GM23338 (cell line): ENCODE data around the gene LIFR. TPM values are rescaled to one million over a fixed set of nuclear protein-coding genes. Genes with fewer than 3 reads are reported as not detected.

Experiments used
- ATAC-seq: fragments of 200-7000 bp; cut with Tn5 transposase; 3 replicates; pipeline ENCODE4 v1.9.1; 2020
- DNase-seq: peaks from one replicate; pipeline ENCODE4 v3.0.0-alpha.2; 2015; ENCODE audit warnings: low spot score
- H2AFZ ChIP-seq: fragments of 200-600 bp; sonication (generic); 2 replicates; pipeline ENCODE4 v1.8.0; 2016; ENCODE audit warnings: antibody characterized with exemption, mild to moderate bottlenecking, moderate library complexity
- H3F3A ChIP-seq: fragments of 200-600 bp; sonication (generic); replicated peaks from 2 replicates; pipeline ENCODE4 v1.8.0; 2017; ENCODE audit warnings: antibody characterized with exemption, mixed run types, low read depth
- H3K27ac ChIP-seq: fragments of 200-600 bp; sonication (generic); 2 replicates; pipeline ENCODE4 v1.6.1; 2016; ENCODE audit warnings: low read depth
- H3K27me3 ChIP-seq: fragments of 200-600 bp; sonication (generic); 2 replicates; pipeline ENCODE4 v1.8.0; 2016; ENCODE audit warnings: mild to moderate bottlenecking, mixed run types, moderate library complexity; ENCODE audit not compliant: insufficient read depth
- H3K36me3 ChIP-seq: fragments of 200-600 bp; sonication (generic); 2 replicates; pipeline ENCODE4 v1.8.0; 2016; ENCODE audit warnings: mild to moderate bottlenecking; ENCODE audit not compliant: insufficient read depth
- H3K4me1 ChIP-seq: fragments of 200-600 bp; sonication (generic); 2 replicates; pipeline ENCODE4 v1.8.0; 2016; ENCODE audit warnings: mild to moderate bottlenecking, moderate library complexity; ENCODE audit not compliant: insufficient read depth
- H3K4me2 ChIP-seq: fragments of 200-600 bp; sonication (generic); 2 replicates; pipeline ENCODE4 v1.7.1; 2017; ENCODE audit warnings: mixed run types
- H3K4me3 ChIP-seq: fragments of 200-600 bp; sonication (generic); 2 replicates; pipeline ENCODE4 v1.6.1; 2016; ENCODE audit warnings: mixed run types
- H3K79me2 ChIP-seq: fragments of 200-600 bp; sonication (generic); replicated peaks from 2 replicates; pipeline ENCODE4 v1.8.0; 2017; ENCODE audit warnings: mild to moderate bottlenecking; ENCODE audit not compliant: insufficient read depth
- H3K9me2 ChIP-seq: fragments of 200-600 bp; sonication (generic); 2 replicates; pipeline ENCODE4 v1.8.0; 2017; ENCODE audit not compliant: insufficient read depth
- H4K20me1 ChIP-seq: fragments of 200-600 bp; sonication (generic); replicated peaks from 2 replicates; pipeline ENCODE4 v1.8.0; 2017; ENCODE audit warnings: mild to moderate bottlenecking; ENCODE audit not compliant: insufficient read depth
- H3K27ac Mint-ChIP-seq: 2 replicates; pipeline ENCODE4 v1.8.0; 2020; ENCODE audit warnings: inconsistent platforms, mild to moderate bottlenecking, moderate library complexity, mixed read lengths
- H3K27me3 Mint-ChIP-seq: 3 replicates; pipeline ENCODE4 v1.8.0; 2022; ENCODE audit warnings: low read depth, mild to moderate bottlenecking, moderate library complexity, mixed read lengths, inconsistent platforms; ENCODE audit not compliant: insufficient read depth, poor library complexity
- H3K36me3 Mint-ChIP-seq: 3 replicates; pipeline ENCODE4 v1.8.0; 2021; ENCODE audit warnings: low read depth, mild to moderate bottlenecking, inconsistent platforms, moderate library complexity, mixed read lengths
- H3K4me1 Mint-ChIP-seq: 3 replicates; pipeline ENCODE4 v1.8.0; 2020; ENCODE audit warnings: mild to moderate bottlenecking, inconsistent platforms, mixed read lengths
- H3K4me3 Mint-ChIP-seq: 3 replicates; pipeline ENCODE4 v1.8.0; 2021; ENCODE audit warnings: moderate library complexity, mild to moderate bottlenecking, inconsistent platforms, mixed read lengths
- H3K9me3 Mint-ChIP-seq: 3 replicates; pipeline ENCODE4 v1.8.0; 2020; ENCODE audit warnings: moderate library complexity, mild to moderate bottlenecking, inconsistent platforms, mixed read lengths
- CREB1 ChIP-seq: fragments of 250-450 bp; sonication (Bioruptor Pico); IDR thresholded peaks from 2 replicates; pipeline ENCODE4 v1.5.0; 2020; ENCODE audit warnings: low read depth, mild to moderate bottlenecking, moderate library complexity
- EZH2 ChIP-seq: fragments of 200-600 bp; sonication (generic); IDR thresholded peaks from one replicate; pipeline ENCODE4 v1.8.0; 2017; ENCODE audit warnings: antibody characterized with exemption, mild to moderate bottlenecking, low read depth; ENCODE audit not compliant: unreplicated experiment
- NANOG ChIP-seq: IDR thresholded peaks from 2 replicates; pipeline ENCODE4 v1.6.1; 2016; ENCODE audit warnings: antibody characterized with exemption, borderline replicate concordance
- REST ChIP-seq: IDR thresholded peaks from one replicate; pipeline ENCODE4 v1.6.1; 2018; ENCODE audit warnings: antibody characterized with exemption; ENCODE audit not compliant: unreplicated experiment
- STAT1 ChIP-seq: IDR thresholded peaks from one replicate; pipeline ENCODE4 v1.6.1; 2016; ENCODE audit warnings: antibody characterized with exemption; ENCODE audit not compliant: unreplicated experiment
- ZNF114 ChIP-seq: fragments of 250-450 bp; sonication (Bioruptor Pico); IDR thresholded peaks from 2 replicates; pipeline ENCODE4 v1.5.0; 2020; ENCODE audit warnings: mild to moderate bottlenecking, moderate library complexity
- ZNF331 ChIP-seq: fragments of 250-450 bp; sonication (Bioruptor Pico); IDR thresholded peaks from 2 replicates; pipeline ENCODE4 v1.5.0; 2020; ENCODE audit warnings: low read depth, mild to moderate bottlenecking, moderate library complexity
- polyA plus RNA-seq: library from polyadenylated mRNA; unstranded; fragments of >200 nt; fragmentation: Nextera tagmentation; extraction: Ambion mirVana; gene quantifications from 2 replicates; pipeline ENCODE4 v1.2.1, GENCODE V29; 2016
- total RNA-seq: library from RNA; depleted of rRNA; stranded (reverse); fragments of >200 nt; shearing (Covaris generic); gene quantifications from 2 replicates; pipeline ENCODE4 v1.2.3, GENCODE V29; 2014

The LIFR gene
- total and polyA plus RNA-seq, 2 experiments from 2014 or later: 11.0 to 25.2 TPM

- TF ChIP-seq STAT1 (no peak), NANOG (no peak), REST (no peak), ZNF331 (CRISPR knock-in tag) (no peak), CREB1 (CRISPR knock-in tag) (no peak), ZNF114 (no peak)
These were observed 77.0 kb downstream of the LIFR start (continued) for GRCh38 chr5:38479315-38479904.

DNA sequence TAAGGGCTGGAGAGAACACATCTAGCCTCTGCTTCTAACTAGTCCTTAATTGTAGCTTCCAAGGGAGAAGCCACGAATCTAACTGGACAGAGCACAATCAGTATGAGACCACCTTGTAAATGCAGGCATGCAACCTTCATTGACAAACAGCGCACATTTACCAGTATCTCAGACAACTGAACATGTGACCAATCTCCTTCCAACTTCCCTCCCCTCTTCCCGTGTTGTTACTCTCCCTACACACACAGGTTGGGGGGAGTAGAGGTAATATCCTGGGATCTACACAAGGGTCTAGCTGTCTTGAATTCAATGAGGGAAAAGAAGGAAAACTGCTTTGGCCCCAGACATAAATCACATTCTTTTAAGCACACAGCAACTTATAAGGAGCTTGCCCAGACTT is 77.6 kb downstream of the LIFR start:
- no peak overlapping the region for H3K4me3 Mint-ChIP-seq
- no peak for TF ChIP-seq CREB1 (CRISPR knock-in tag)
- no peak for TF ChIP-seq REST
- no peak for TF ChIP-seq EZH2
- H2AFZ ChIP-seq: no peak overlapping the region
- H3K4me1 Mint-ChIP-seq: no peaks in the 10 kb centered on the region
- no peaks in the 10 kb centered on the region for H3K79me2 ChIP-seq
- no peak overlapping the region for H3K4me3 ChIP-seq
- no peaks in the 10 kb centered on the region for H3F3A ChIP-seq
- no peaks in the 10 kb centered on the region for H3K4me1 ChIP-seq
- no peak overlapping the region for H3K4me2 ChIP-seq
- H3K36me3 Mint-ChIP-seq: no peaks in the 10 kb centered on the region
- H3K9me2 ChIP-seq: no peaks in the 10 kb centered on the region
- ATAC-seq: no peak
- H3K27ac Mint-ChIP-seq: no peak overlapping the region
- no peaks in the 10 kb centered on the region for H3K9me3 Mint-ChIP-seq
- DNase-seq: no peak
- H4K20me1 ChIP-seq: no peaks in the 10 kb centered on the region
- H3K27me3 Mint-ChIP-seq: no peaks in the 10 kb centered on the region
- no peaks in the 10 kb centered on the region for H3K36me3 ChIP-seq
- no peak overlapping the region for H3K27ac ChIP-seq
- H3K27me3 ChIP-seq: no peaks in the 10 kb centered on the region
